ENCODE data around the gene ZNF574. TPM values are rescaled to one million over a fixed set of nuclear protein-coding genes. Genes with fewer than 3 reads are reported as not detected.
A peak's percentile ranks its signal among the peaks of the same experiment; 100 is the strongest.

ZNF574 gene
- total RNA-seq, 1 donor from 2014 or later, result 7.1 TPM

GRCh38 chr19:42068756-42069571 is 7.0 kb upstream of the ZNF574 start:
- TF ChIP-seq, protein P1, sequence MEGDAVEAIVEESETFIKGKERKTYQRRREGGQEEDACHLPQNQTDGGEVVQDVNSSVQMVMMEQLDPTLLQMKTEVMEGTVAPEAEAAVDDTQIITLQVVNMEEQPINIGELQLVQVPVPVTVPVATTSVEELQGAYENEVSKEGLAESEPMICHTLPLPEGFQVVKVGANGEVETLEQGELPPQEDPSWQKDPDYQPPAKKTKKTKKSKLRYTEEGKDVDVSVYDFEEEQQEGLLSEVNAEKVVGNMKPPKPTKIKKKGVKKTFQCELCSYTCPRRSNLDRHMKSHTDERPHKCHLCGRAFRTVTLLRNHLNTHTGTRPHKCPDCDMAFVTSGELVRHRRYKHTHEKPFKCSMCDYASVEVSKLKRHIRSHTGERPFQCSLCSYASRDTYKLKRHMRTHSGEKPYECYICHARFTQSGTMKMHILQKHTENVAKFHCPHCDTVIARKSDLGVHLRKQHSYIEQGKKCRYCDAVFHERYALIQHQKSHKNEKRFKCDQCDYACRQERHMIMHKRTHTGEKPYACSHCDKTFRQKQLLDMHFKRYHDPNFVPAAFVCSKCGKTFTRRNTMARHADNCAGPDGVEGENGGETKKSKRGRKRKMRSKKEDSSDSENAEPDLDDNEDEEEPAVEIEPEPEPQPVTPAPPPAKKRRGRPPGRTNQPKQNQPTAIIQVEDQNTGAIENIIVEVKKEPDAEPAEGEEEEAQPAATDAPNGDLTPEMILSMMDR (IDR thresholded peaks at IDR 0.05; ENCODE audit: insufficient read depth, low read length, severe bottlenecking), result no peak
- H3K4me3 ChIP-seq (ENCODE audit: low read depth, low read length), result no peak overlapping the region

DNA sequence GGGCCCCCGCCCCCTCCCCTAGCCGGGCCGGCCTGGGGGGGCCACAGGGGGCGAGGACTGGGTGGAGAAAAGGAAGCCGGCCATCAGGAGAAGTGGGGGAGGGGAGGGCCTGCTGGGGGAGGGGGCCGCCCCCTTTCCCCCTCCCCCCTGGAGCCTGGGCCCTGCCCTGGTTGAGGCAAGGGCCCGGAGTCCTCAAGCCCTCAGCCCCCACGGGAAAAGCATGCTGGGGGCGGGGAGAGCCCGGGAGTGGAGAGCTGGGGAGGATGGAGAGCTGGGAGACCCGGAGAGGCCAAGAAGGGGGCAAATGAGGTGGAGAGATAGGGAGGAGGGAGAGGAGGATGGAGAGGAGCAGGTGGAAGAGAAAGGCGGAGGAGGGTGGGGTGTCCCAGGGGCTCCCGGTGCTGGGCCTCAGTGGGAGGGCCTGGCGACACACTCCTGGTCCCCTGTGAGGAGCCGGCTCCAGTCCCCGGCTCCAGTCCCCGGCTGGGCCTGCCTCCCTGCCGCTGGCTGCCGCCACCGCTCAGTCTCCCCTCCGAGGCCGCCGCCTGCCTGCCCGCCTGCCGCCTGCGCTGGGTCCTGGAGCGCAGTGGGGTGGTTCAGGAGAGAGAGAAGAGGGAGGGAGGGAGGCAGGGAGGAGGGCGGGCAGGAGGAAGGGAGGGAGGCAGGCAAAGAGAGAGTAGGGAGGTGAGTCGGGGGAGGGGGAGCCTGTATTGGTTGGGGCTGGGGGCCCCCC is 6.2 kb upstream of the ZNF574 start, which contains the start of gene GRIK5:
TSS of gene GRIK5 (minus strand) at position 588 of the 733 bp plus-strand sequence. CDS start 4,436 bp downstream, outside the sequence.
- no peak for DNase-seq (ENCODE audit: low read depth)
- Histone ChIP-seq H3K36me3 (ENCODE audit: control insufficient read depth, insufficient read depth, low read length) (no peaks in the 10 kb centered on the region), H3K27me3 (ENCODE audit: control insufficient read depth, insufficient read depth, low read length) (peaks cover 22% of the 10 kb centered on the region), H3K4me3 (ENCODE audit: low read depth, low read length) (no peak within 1 kb of the TSS)
- TF ChIP-seq, protein P1 (IDR thresholded peaks at IDR 0.05; ENCODE audit: insufficient read depth, low read length, severe bottlenecking), result no peak
- FAIRE-seq, result no peak

More at GRCh38 chr19:42068756-42069571, 7.0 kb upstream of the ZNF574 start:
- DNase-seq (ENCODE audit: low read depth), result no peak
- H3K36me3 ChIP-seq (ENCODE audit: control insufficient read depth, insufficient read depth, low read length), result no peaks in the 10 kb centered on the region
- peaks cover 22% of the 10 kb centered on the region for H3K27me3 ChIP-seq (ENCODE audit: control insufficient read depth, insufficient read depth, low read length)
- no peak for FAIRE-seq

DNA sequence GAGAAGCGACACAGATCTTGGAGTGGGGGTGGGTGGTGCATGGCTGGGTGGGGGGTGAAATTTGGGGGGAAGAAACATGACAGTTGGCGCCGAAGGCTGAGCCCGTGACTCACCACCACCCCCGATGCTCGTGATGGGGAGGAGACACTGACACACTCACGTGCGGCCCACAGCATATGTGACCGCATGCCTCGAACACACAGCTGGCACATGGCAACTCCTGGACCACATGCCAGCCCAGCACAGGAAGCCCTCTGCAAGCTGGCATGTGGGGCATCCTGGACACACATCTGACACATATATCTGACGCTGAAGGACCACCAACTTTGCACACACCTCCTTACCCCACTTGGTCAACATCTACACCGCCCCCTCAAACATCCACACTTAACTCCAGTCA is 4.7 kb upstream of the ZNF574 start:
- TF ChIP-seq, protein P1 (IDR thresholded peaks at IDR 0.05; ENCODE audit: insufficient read depth, low read length, severe bottlenecking), result no peak
- FAIRE-seq (peak; percentile 64), DNase-seq (ENCODE audit: low read depth) (no peak)
- Histone ChIP-seq H3K27me3 (ENCODE audit: control insufficient read depth, insufficient read depth, low read length) (peaks cover 22% of the 10 kb centered on the region), H3K36me3 (ENCODE audit: control insufficient read depth, insufficient read depth, low read length) (no peaks in the 10 kb centered on the region), H3K4me3 (ENCODE audit: low read depth, low read length) (no peak overlapping the region)

DNA sequence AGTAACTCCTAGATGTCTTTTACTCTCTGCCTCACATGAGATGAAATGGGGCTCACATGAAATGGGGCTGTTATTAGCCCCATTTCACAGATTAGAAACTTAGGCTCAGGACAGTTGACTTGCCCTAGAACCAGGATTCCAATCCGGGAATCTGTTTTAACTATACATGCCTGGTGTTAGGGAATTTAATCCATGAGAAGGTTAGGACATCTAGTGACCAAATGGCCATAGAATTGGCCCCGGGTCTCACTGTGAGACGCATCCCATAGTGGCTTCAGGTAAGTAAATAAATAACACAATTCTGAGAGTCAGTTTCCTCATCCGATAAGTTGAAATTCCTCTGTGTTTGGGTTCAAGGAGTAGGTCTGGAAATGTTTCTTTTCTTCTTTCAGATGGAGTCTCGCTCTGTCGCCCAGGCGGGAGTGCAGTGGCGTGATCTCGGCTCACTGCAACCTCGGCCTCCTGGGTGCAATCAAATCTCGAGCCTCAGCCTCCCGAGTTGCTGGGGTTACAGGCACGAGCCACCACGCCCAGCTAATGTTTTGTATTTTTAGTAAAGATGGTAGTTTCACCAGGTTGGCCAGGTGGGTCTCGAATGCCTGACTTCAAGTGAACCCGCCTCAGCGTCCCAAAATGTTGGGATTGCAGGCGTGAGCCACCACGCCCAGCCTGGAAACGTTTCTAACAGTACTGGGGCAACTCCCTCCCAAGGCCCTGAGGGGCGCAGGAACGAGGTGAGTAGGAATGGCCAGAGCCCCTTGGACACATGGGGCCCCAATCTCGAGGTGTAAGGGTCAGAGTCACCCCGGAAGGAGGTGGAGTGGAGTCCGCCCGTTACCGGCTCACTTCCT is 1.2 kb upstream of the ZNF574 start:
- no peak for DNase-seq (ENCODE audit: low read depth)
- TF ChIP-seq, protein P1 (IDR thresholded peaks at IDR 0.05; ENCODE audit: insufficient read depth, low read length, severe bottlenecking), result no peak
- no peak for FAIRE-seq
- Histone ChIP-seq H3K36me3 (ENCODE audit: control insufficient read depth, insufficient read depth, low read length) (peaks cover 12% of the 10 kb centered on the region), H3K27me3 (ENCODE audit: control insufficient read depth, insufficient read depth, low read length) (no peaks in the 10 kb centered on the region), H3K4me3 (ENCODE audit: low read depth, low read length) (peak overlapping the region; percentile 88)

DNA sequence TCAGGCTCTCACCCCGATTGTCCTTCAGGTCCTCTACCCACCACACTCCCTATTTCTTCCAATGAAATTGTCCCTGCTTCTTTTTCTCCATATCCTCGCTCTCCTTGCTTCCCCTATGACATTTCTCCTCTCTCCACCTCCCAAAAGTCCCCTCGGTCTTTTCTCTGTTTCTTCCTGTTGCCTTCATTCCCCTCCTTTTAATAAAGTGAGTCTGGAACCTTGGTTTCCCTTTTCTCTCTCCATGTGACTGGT is 676 bp upstream of the ZNF574 start:
- FAIRE-seq (no peak), DNase-seq (ENCODE audit: low read depth) (peak; percentile 28)
- Histone ChIP-seq H3K27me3 (ENCODE audit: control insufficient read depth, insufficient read depth, low read length) (no peaks in the 10 kb centered on the region), H3K36me3 (ENCODE audit: control insufficient read depth, insufficient read depth, low read length) (peaks cover 17% of the 10 kb centered on the region), H3K4me3 (ENCODE audit: low read depth, low read length) (peak overlapping the region; percentile 88)
- TF ChIP-seq, protein P1 (IDR thresholded peaks at IDR 0.05; ENCODE audit: insufficient read depth, low read length, severe bottlenecking), result no peak
